OCI-LY3 (cell line): ENCODE measurements around the gene TNFRSF17.

Source experiments
- CTCF ChIP-seq: fragments of 200-600, 300-600 bp; sonication (generic); IDR thresholded peaks from 2 replicates; pipeline ENCODE4 v1.5.1; 2014; ENCODE audit warnings: antibody characterized with exemption, low read length, low read depth
- EZH2phosphoT487 ChIP-seq: fragments of 200-600 bp; shearing (Covaris generic); IDR thresholded peaks from 2 replicates; pipeline ENCODE4 v1.6.1; 2018; ENCODE audit warnings: antibody characterized with exemption, mixed run types, low read depth

GRCh38 chr16:11964761-11965551 is at the start of gene TNFRSF17:
- TF ChIP-seq CTCF (no peak), EZH2phosphoT487 (no peak)
